Measurements from ENCODE around the gene CCDC127. TPM values are rescaled to one million over a fixed set of nuclear protein-coding genes. Genes with fewer than 3 reads are reported as not detected.
"Not testable (repeated sequence)": the region's sequence is repeated elsewhere in the genome, so short reads cannot be mapped to it uniquely, and the experiment has no call there.

Gene CCDC127
- total RNA-seq, 2 donors from 2014 or later, result 3.5 to 5.3 TPM

DNA sequence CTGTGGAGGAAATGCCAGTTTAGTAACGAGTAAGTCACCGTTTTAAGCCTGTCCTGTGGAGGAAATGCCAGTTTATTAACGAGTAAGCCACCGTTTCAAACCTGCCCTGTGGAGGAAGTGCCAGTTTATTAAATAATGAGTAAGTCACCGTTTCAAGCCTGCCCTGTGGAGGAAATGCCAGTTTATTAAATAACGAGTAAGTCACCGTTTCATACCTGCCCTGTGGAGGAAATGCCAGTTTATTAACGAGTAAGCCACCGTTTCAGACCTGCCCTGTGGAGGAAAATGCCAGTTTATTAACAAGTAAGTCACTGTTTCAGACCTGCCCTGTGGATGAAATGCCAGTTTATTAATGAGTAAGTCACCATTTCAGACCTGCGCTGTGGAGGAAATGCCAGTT, 34.6 kb upstream of the CCDC127 start:
- TF ChIP-seq, protein P1, sequence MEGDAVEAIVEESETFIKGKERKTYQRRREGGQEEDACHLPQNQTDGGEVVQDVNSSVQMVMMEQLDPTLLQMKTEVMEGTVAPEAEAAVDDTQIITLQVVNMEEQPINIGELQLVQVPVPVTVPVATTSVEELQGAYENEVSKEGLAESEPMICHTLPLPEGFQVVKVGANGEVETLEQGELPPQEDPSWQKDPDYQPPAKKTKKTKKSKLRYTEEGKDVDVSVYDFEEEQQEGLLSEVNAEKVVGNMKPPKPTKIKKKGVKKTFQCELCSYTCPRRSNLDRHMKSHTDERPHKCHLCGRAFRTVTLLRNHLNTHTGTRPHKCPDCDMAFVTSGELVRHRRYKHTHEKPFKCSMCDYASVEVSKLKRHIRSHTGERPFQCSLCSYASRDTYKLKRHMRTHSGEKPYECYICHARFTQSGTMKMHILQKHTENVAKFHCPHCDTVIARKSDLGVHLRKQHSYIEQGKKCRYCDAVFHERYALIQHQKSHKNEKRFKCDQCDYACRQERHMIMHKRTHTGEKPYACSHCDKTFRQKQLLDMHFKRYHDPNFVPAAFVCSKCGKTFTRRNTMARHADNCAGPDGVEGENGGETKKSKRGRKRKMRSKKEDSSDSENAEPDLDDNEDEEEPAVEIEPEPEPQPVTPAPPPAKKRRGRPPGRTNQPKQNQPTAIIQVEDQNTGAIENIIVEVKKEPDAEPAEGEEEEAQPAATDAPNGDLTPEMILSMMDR (IDR thresholded peaks at IDR 0.05), result no peak
- DNase-seq, result no peak
- intact Hi-C loops (cut with DNase I), result no loop called here
- H3K9me3 ChIP-seq, result no peaks in the 10 kb centered on the region
- H3K36me3 ChIP-seq, result peaks cover 9% of the 10 kb centered on the region
- H3K27me3 ChIP-seq, result no peaks in the 10 kb centered on the region
- no peaks in the 10 kb centered on the region for H3K4me1 ChIP-seq
- no peak overlapping the region for H3K4me3 ChIP-seq
- no peak overlapping the region for H3K27ac ChIP-seq
- no peak overlapping the region for H3K9ac ChIP-seq (ENCODE audit: low read depth in 2 of 2, low read length in 2 of 2)

DNA sequence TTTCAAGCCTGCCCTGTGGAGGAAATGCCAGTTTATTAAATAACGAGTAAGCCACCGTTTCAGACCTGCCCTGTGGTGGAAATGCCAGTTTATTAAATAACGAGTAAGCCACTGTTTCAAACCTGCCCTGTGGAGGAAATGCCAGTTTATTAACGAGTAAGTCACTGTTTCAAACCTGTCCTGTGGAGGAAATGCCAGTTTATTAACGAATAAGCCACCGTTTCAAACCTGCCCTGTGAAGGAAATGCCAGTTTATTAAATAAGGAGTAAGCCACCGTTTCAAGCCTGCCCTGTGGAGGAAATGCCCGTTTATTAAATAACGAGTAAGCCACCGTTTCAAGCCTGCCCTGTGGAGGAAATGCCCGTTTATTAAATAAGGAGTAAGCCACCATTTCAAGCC, 34.0 kb upstream of the CCDC127 start:
- DNase-seq; H3K4me1 ChIP-seq; H3K4me3 ChIP-seq; H3K36me3 ChIP-seq; H3K27me3 ChIP-seq; H3K9me3 ChIP-seq; H3K9ac ChIP-seq (ENCODE audit: low read depth in 2 of 2, low read length in 2 of 2); intact Hi-C loops (cut with DNase I); H3K27ac ChIP-seq: not testable (repeated sequence)

DNA sequence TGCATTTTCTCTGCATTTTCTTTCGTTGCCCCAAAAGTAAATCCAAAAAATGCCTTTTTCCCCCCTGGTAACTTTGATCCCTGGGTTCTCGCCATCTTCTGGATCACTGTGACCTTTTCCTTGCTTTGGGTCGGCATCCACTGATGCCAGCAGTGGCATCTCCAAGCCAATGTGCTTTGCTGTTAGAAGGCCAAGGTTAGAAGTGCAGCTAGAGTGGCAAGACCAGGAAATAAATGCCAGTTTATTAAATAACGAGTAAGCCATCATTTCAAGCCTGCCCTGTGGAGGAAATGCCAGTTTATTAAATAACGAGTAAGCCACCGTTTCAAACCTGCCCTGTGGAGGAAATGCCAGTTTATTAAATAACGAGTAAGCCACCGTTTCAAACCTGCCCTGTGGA, 33.6 kb upstream of the CCDC127 start:
- intact Hi-C loops (cut with DNase I); H3K27me3 ChIP-seq; H3K9me3 ChIP-seq; H3K4me1 ChIP-seq; H3K9ac ChIP-seq (ENCODE audit: low read depth in 2 of 2, low read length in 2 of 2); H3K36me3 ChIP-seq; DNase-seq; H3K4me3 ChIP-seq; H3K27ac ChIP-seq: not testable (repeated sequence)

DNA sequence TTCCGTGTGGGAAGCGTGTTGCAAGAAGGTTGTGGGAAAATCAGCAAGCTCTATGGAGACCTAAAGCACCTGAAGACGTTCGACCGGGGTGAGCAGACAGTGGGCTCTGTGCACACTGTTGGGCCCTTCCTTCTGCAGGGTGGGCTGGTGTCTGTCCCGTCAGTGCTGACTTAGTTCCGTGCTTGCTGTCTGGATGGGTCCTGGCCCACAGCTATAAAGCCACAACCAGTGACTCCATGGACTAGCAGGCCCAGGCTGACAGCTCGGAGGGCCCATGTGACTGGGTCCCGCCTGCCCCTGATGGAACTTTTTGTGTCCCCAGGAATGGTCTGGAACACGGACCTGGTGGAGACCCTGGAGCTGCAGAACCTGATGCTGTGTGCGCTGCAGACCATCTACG, 33.1 kb upstream of the CCDC127 start:
- H3K36me3 ChIP-seq; H3K9ac ChIP-seq (ENCODE audit: low read depth in 2 of 2, low read length in 2 of 2); intact Hi-C loops (cut with DNase I); DNase-seq; H3K27me3 ChIP-seq; H3K4me3 ChIP-seq; H3K9me3 ChIP-seq; H3K4me1 ChIP-seq; H3K27ac ChIP-seq: not testable (repeated sequence)

DNA sequence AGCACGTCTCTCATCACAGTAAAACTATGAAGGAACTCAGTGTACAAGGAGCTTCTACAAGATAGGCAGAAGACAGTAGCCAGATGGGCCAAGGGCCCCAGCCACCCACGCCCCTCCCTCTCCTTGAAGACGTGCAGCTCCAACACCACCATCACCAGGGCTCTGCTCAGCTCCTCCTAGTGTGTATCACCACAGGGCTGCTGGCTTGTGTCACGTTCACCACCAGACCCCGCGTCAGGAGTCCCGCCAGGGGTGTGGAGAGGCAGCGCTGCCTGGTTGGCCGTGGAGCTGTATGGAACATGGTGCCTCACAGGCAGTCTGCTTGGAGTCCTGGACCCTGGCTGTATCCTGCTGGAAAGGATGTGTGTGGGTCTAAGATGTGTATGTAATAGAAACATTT, 32.4 kb upstream of the CCDC127 start:
- H3K27ac ChIP-seq; H3K9me3 ChIP-seq; H3K36me3 ChIP-seq; H3K4me1 ChIP-seq; DNase-seq; intact Hi-C loops (cut with DNase I); H3K27me3 ChIP-seq; H3K9ac ChIP-seq (ENCODE audit: low read depth in 2 of 2, low read length in 2 of 2); H3K4me3 ChIP-seq: not testable (repeated sequence)

DNA sequence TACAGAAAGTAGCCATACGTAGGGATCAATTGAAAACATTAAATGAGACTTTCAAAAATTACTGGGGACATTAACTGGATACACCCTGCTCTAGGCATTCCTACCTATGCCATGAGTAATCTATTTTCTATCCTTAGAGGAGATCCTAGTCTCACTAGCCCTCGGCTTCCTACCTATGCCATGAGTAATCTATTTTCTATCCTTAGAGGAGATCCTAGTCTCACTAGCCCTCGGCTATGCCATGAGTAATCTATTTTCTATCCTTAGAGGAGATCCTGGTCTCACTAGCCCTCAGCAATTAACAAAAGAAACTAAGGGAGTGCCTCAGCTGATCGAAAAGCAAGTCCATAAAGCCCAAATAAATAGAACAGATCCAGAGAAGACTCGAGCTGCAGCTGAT, 27.8 kb upstream of the CCDC127 start:
- H3K4me1 ChIP-seq; H3K27ac ChIP-seq; H3K4me3 ChIP-seq; intact Hi-C loops (cut with DNase I); H3K27me3 ChIP-seq; DNase-seq; H3K9me3 ChIP-seq; H3K9ac ChIP-seq (ENCODE audit: low read depth in 2 of 2, low read length in 2 of 2): not testable (repeated sequence)
- H3K36me3 ChIP-seq, result peaks cover 20% of the 10 kb centered on the region

DNA sequence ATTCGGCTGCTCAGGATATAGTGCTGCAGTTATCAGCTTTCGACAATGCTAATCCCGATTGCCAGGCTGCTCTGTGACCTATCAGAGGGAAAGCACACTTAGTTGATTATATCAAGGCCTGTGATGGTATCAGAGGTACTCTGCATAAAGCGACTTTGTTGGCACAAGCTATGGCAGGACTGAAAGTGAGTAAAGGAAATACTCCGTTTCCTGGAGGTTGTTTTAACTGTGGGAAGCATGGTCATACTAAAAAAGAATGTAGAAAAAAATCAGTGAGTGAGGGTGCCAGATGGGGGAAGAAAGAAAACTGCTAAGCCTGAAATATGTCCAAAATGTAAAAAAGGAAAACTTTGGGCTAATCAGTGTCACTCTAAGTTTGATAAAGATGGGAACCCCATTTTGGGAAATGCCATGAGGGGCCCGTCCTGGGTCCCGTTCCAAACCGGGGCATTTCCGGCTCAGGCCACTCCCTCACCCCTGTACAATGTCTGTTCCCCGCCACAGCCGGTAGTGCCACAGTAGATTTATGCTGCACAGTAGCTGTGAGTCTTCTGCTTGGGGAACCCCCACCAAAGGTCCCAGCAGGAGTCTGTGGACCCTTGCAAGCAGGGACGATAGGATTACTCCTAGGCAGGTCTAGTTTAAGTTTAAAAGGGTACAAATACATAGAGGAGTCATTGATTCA, 25.9 kb upstream of the CCDC127 start:
- H3K9me3 ChIP-seq; H3K27me3 ChIP-seq; H3K9ac ChIP-seq (ENCODE audit: low read depth in 2 of 2, low read length in 2 of 2); H3K4me3 ChIP-seq; DNase-seq; intact Hi-C loops (cut with DNase I); H3K4me1 ChIP-seq; H3K27ac ChIP-seq: not testable (repeated sequence)
- peaks cover 14% of the 10 kb centered on the region for H3K36me3 ChIP-seq

DNA sequence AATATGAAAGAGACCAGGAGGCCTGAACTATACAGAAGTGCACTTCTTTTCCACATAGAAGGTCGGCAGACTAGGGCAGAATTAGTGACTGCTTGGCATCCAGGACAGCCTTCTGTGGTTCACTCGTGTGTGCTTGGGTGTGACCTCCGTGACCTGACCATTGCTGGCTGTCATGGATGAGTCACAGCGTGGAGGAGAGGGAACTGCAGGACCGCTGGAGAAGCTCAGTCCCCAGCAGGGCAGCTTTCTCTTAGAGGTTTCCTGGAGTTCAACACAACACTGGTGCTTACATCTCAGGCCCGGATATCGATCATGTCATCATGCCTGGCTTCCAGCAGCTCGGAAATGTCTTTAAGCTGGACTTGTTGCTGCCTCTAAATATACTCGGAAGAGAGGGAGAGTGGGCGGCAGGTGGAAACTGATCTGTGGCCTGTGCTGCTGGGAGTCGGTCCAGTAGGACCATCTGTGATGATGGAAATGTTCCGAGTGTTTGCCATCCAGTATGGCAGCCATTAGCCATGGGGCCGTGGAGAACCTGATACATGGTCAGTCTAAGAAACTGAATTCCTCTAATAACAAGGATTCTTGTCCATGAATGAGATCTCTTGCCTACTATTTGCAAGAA, 23.2 kb upstream of the CCDC127 start:
- peaks cover 12% of the 10 kb centered on the region for H3K36me3 ChIP-seq

DNA sequence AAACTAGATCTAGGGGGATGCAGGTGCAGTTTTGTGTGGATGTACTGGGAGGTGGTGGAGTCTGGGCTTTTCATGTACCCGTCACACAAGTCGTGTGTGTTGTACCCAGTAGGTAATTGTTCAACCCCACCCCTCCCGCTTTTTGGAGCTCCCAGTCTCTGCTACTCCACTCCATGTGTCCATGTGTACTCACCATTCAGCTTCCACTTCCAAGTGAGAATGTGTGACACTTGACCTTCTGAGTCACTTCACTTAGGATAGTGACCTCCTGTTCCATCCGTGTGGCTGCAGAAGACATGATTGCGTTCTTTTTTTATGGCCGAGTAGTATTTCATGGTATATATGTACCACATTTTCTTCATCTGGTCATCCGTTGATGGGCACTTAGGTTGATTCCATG, 22.6 kb upstream of the CCDC127 start:
- H3K9ac ChIP-seq (ENCODE audit: low read depth in 2 of 2, low read length in 2 of 2); H3K4me1 ChIP-seq; DNase-seq; H3K4me3 ChIP-seq; intact Hi-C loops (cut with DNase I); H3K9me3 ChIP-seq; H3K27me3 ChIP-seq; H3K27ac ChIP-seq: not testable (repeated sequence)
- H3K36me3 ChIP-seq, result peaks cover 12% of the 10 kb centered on the region

More for the DNA sequence above, 23.2 kb upstream of the CCDC127 start:
- H3K4me1 ChIP-seq; H3K27ac ChIP-seq; H3K9me3 ChIP-seq; H3K9ac ChIP-seq (ENCODE audit: low read depth in 2 of 2, low read length in 2 of 2); H3K27me3 ChIP-seq; DNase-seq; intact Hi-C loops (cut with DNase I); H3K4me3 ChIP-seq: not testable (repeated sequence)

DNA sequence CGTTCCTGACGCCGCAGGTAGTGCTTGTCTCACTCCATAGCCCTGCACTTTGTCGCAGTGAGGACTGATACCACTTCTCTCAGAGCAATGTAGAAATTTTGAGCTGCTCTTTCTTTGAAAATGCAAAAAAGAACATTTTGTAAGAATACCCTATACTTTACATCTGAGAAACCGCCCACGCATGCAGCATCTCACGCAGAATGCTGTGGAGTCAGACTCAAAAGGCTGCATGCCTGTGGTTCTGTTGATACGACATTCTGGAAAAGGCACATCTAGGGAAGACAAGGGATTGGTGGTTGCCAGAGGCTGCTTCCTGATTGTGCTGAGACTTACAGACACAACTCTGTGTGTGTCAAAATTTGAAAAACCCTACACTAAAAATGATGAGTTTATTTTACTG, 20.0 kb upstream of the CCDC127 start:
- H3K4me1 ChIP-seq; intact Hi-C loops (cut with DNase I); H3K4me3 ChIP-seq; H3K27ac ChIP-seq; H3K9me3 ChIP-seq; H3K9ac ChIP-seq (ENCODE audit: low read depth in 2 of 2, low read length in 2 of 2); DNase-seq; H3K27me3 ChIP-seq: not testable (repeated sequence)
- peaks cover 12% of the 10 kb centered on the region for H3K36me3 ChIP-seq

DNA sequence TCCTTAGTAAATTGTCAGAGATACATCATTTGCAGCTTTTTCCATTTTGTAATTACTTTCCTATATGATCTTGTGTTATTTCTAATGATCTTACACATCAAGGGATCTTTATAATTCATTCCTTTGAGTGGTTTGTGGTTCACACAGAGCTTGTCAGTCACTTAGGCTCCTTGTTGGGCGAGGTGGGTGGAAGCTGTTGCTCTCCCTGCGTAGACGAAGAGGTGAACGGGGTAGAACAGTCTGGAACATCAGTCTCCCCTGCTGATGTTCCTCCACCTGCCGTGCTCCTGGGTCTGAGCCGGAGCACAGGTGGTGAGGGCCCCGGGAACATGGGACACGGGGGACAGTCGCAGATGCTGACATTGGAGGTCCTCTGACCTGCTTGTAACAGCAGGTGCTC, 17.6 kb upstream of the CCDC127 start:
- H3K27ac ChIP-seq; DNase-seq; H3K36me3 ChIP-seq; H3K9ac ChIP-seq (ENCODE audit: low read depth in 2 of 2, low read length in 2 of 2); H3K4me1 ChIP-seq; H3K9me3 ChIP-seq; intact Hi-C loops (cut with DNase I); H3K27me3 ChIP-seq; H3K4me3 ChIP-seq: not testable (repeated sequence)

Measured in colonic mucosa (tissue), 4 donors.